IMR-90 (cell line): ENCODE measurements around the gene TMEM100. TPM values are rescaled to one million over a fixed set of nuclear protein-coding genes. Genes with fewer than 3 reads are reported as not detected.
A peak's percentile ranks its signal among the peaks of the same experiment; 100 is the strongest.

ENCODE experiments used
- ATAC-seq: fragments of 200-7000 bp; cut with Tn5 transposase; 2 replicates; pipeline ENCODE4 v1.9.1; 2020; ENCODE audit warnings: low read depth, mild to moderate bottlenecking, moderate library complexity
- BruUV-seq: library from RNA; stranded (reverse); fragments of 400-500 nt; replicated peaks from 2 replicates; lab custom pipeline; 2021; lab: Mats Ljungman, UMichigan
- CTCF ChIA-PET: fragments of 300-600 bp; formaldehyde crosslinking; extraction: SDS; loops from one replicate; lab custom pipeline; 2021; ENCODE audit warnings: antibody characterized with exemption; lab: Yijun Ruan, JAX
- POLR2A ChIA-PET: fragments of 300-600 bp; sonication (Branson Sonifier 250); formaldehyde crosslinking; loops from one replicate; lab custom pipeline; 2022; ENCODE audit warnings: antibody characterized with exemption; ENCODE audit not compliant: unreplicated experiment; lab: Charles Lee
- DNase-seq: peaks from one replicate; pipeline ENCODE4 v3.0.0; 2013
- H2AFZ ChIP-seq: replicated peaks from 2 replicates; pipeline ENCODE3; 2013; ENCODE audit warnings: low read length, mild to moderate bottlenecking; ENCODE audit not compliant: poor library complexity
- H2AK5ac ChIP-seq: 2 replicates; pipeline ENCODE4 v1.6.1; 2013; ENCODE audit warnings: low read depth, low read length, inconsistent platforms
- H2AK9ac ChIP-seq: replicated peaks from 2 replicates; pipeline ENCODE3; 2013; ENCODE audit warnings: mild to moderate bottlenecking, low read depth, low read length, moderate library complexity; ENCODE audit not compliant: poor library complexity
- H2BK120ac ChIP-seq: 2 replicates; pipeline ENCODE4 v1.6.1; 2013; ENCODE audit warnings: low read depth, low read length, inconsistent platforms
- H2BK15ac ChIP-seq: 3 replicates; pipeline ENCODE4 v1.6.1; 2013; ENCODE audit warnings: low read depth, low read length, inconsistent platforms
- H2BK20ac ChIP-seq: 2 replicates; pipeline ENCODE4 v1.6.1; 2013; ENCODE audit warnings: low read depth, mild to moderate bottlenecking, inconsistent platforms, low read length, moderate library complexity
- H2BK5ac ChIP-seq: 2 replicates; pipeline ENCODE4 v1.6.1; 2013; ENCODE audit warnings: mild to moderate bottlenecking, low read depth, low read length, inconsistent platforms; ENCODE audit not compliant: poor library complexity, severe bottlenecking
- H3K14ac ChIP-seq: replicated peaks from 2 replicates; pipeline ENCODE4 v1.6.1; 2013; ENCODE audit warnings: low read depth, low read length, inconsistent platforms
- H3K18ac ChIP-seq: 2 replicates; pipeline ENCODE4 v1.6.1; 2013; ENCODE audit warnings: low read depth, low read length, control low read depth
- H3K23ac ChIP-seq: 2 replicates; pipeline ENCODE4 v1.6.1; 2013; ENCODE audit warnings: low read depth, low read length, inconsistent platforms
- H3K27ac ChIP-seq: 2 replicates; pipeline ENCODE4 v1.5.1; 2013; ENCODE audit warnings: mild to moderate bottlenecking, control low read depth, low read length; ENCODE audit not compliant: insufficient read depth
- H3K27me3 ChIP-seq: 2 replicates; pipeline ENCODE4 v1.6.1; 2013; ENCODE audit warnings: low read length; ENCODE audit not compliant: control insufficient read depth, insufficient read depth
- H3K36me3 ChIP-seq: 2 replicates; pipeline ENCODE4 v1.6.1; 2013; ENCODE audit warnings: low read length, mixed read lengths; ENCODE audit not compliant: control insufficient read depth, insufficient read depth
- H3K4ac ChIP-seq: 2 replicates; pipeline ENCODE4 v1.6.1; 2013; ENCODE audit warnings: low read depth, low read length, inconsistent platforms
- H3K4me1 ChIP-seq: 2 replicates; pipeline ENCODE4 v1.6.1; 2013; ENCODE audit warnings: low read length, mixed read lengths; ENCODE audit not compliant: control insufficient read depth, insufficient read depth
- H3K4me2 ChIP-seq: 2 replicates; pipeline ENCODE4 v1.6.1; 2013; ENCODE audit warnings: low read depth, mild to moderate bottlenecking, control low read depth, low read length, moderate library complexity
- H3K4me3 ChIP-seq: 2 replicates; pipeline ENCODE4 v1.5.1; 2013; ENCODE audit warnings: low read depth, mild to moderate bottlenecking, control low read depth, low read length, moderate library complexity; ENCODE audit not compliant: insufficient read depth
- H3K56ac ChIP-seq: 2 replicates; pipeline ENCODE4 v1.6.1; 2013; ENCODE audit warnings: low read length, inconsistent platforms; ENCODE audit not compliant: insufficient read depth; ENCODE audit errors: extremely low read depth
- H3K79me1 ChIP-seq, 2 experiments: 2 replicates each; pipeline ENCODE4 v1.6.1; 2013; ENCODE audit warnings: low read length in 2 of 2, inconsistent platforms in 1 of 2, low read depth in 1 of 2
- H3K9ac ChIP-seq: 2 replicates; pipeline ENCODE4 v1.6.1; 2013; ENCODE audit warnings: low read depth, low read length, control low read depth
- H3K9me1 ChIP-seq: 2 replicates; pipeline ENCODE4 v1.6.1; 2013; ENCODE audit warnings: low read length, inconsistent platforms; ENCODE audit not compliant: insufficient read depth
- H3K9me3 ChIP-seq: 2 replicates; pipeline ENCODE4 v1.6.1; 2013; ENCODE audit warnings: low read length; ENCODE audit not compliant: control insufficient read depth, insufficient read depth
- H4K20me1 ChIP-seq: 2 replicates; pipeline ENCODE4 v1.6.1; 2013; ENCODE audit warnings: low read length, inconsistent platforms; ENCODE audit not compliant: insufficient read depth
- H4K5ac ChIP-seq: 2 replicates; pipeline ENCODE4 v1.6.1; 2013; ENCODE audit warnings: mild to moderate bottlenecking, low read depth, low read length, control low read depth
- H4K8ac ChIP-seq, 2 experiments: 2 replicates each; pipeline ENCODE4 v1.6.1; 2013; ENCODE audit warnings: low read depth in 2 of 2, low read length in 2 of 2, control low read depth in 1 of 2, inconsistent platforms in 1 of 2
- H4K91ac ChIP-seq: 2 replicates; pipeline ENCODE4 v1.6.1; 2013; ENCODE audit warnings: low read depth, low read length, inconsistent platforms; ENCODE audit not compliant: insufficient read depth
- SMC3 ChIP-seq: fragments of 150-350 bp; IDR thresholded peaks from 2 replicates; pipeline ENCODE4 v1.6.1; 2016; ENCODE audit warnings: low read depth, mild to moderate bottlenecking, antibody characterized with exemption, low read length, moderate library complexity
- dilution Hi-C: fragments of 300-500 bp; cut with HindIII; formaldehyde crosslinking; loops from one replicate; pipeline ENCODE4 v1.14.3; 2018; ENCODE audit warnings: low sequenced_read_pairs; ENCODE audit not compliant: unreplicated experiment
- in situ Hi-C: fragments of 300-500 bp; cut with MboI; formaldehyde crosslinking; loops from 3 replicates; pipeline ENCODE4 v1.14.3; 2019; ENCODE audit warnings: low sequenced_read_pairs, inconsistent platforms, mixed read lengths
- intact Hi-C: fragments of 100-400 bp; cut with micrococcal nuclease; formaldehyde crosslinking; loops from 2 replicates; pipeline ENCODE4 v1.10.0; 2022
- polyA plus RNA-seq, 3 experiments: library from polyadenylated mRNA; depleted of rRNA; stranded (reverse); fragments of >200 nt; gene quantifications; 2 replicates each; pipeline ENCODE4 v1.2.3, GENCODE V29; 2012; ENCODE audit warnings: low replicate concordance in 1 of 3
- total RNA-seq: library from RNA; depleted of rRNA; stranded (reverse); fragments of >200 nt; gene quantifications from 2 replicates; pipeline ENCODE4 v1.2.3, GENCODE V29; 2012
- TF ChIP-seq, protein P1 (sequence below): fragments of 150-350 bp; IDR thresholded peaks from 2 replicates; pipeline ENCODE4 v1.6.1; 2017; ENCODE audit warnings: mild to moderate bottlenecking, antibody characterized with exemption, low read length, low read depth

TMEM100 gene
- total and polyA plus RNA-seq, 2 of the 4 experiments (the other 2 are of a cell fraction): 0.21 to 0.36 TPM

DNA sequence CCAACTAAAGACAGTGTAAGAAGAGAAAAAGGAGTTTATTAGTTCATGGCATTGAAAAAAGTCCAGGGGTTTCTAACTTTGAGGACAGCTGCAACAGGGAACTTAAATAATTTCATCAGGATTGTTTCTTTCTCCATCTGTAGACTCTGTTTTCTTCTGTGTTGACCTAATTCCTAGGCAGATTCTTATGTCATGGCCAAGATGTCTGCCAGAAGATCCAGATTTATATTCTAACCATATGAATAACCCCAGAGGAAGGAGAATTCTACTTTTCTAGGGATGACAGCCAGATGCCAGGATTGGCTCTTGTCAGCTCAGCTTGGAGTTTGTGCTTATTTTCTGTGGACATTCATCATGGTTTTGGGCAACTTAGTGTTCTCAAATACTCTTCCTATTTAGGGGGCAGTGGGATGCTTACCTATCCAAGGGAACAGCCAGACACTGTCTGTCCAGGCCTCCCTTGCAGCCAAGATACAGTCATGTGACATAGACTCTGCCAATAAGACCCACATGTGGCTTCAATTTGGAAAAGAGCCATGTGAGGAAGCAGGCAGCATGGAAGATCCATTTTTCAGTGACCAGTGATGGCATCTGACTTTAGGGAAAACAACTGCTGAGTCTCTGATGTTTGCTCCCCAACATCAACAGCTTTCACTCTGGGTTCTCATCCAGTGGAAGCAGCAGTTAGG lies 46.4 kb upstream of the TMEM100 start:
- peak overlapping the region; percentile 45 for H3K4me2 ChIP-seq
- dilution Hi-C loops: no loop called here
- no peak overlapping the region for H4K91ac ChIP-seq
- H3K9me1 ChIP-seq: peaks cover 9% of the 10 kb centered on the region
- no peaks in the 10 kb centered on the region for H3K27me3 ChIP-seq
- H2AFZ ChIP-seq: peak overlapping the region; percentile 62
- H3K23ac ChIP-seq: peak overlapping the region; percentile 48; the same call in 1 of the 2 replicates
- peak overlapping the region; percentile 70; the same call in 1 of the 2 replicates for H3K27ac ChIP-seq
- H2BK20ac ChIP-seq: no peak overlapping the region
- H3K56ac ChIP-seq: no peak overlapping the region
- intact Hi-C loops: no loop called here
- H3K4me3 ChIP-seq: no peak overlapping the region
- no peak overlapping the region for H2BK120ac ChIP-seq
- in situ Hi-C loops: no loop called here
- peak overlapping the region; percentile 1 for H3K18ac ChIP-seq
- H2BK15ac ChIP-seq: no peak overlapping the region
- peaks cover 20% of the 10 kb centered on the region for H3K36me3 ChIP-seq
- no peak overlapping the region for H3K9ac ChIP-seq
- peaks cover 4% of the 10 kb centered on the region; the same call in 1 of the 2 replicates for H4K20me1 ChIP-seq
- no peaks in the 10 kb centered on the region; a peak in 2 of 4 replicates for H3K79me1 ChIP-seq
- TF ChIP-seq, protein P1, sequence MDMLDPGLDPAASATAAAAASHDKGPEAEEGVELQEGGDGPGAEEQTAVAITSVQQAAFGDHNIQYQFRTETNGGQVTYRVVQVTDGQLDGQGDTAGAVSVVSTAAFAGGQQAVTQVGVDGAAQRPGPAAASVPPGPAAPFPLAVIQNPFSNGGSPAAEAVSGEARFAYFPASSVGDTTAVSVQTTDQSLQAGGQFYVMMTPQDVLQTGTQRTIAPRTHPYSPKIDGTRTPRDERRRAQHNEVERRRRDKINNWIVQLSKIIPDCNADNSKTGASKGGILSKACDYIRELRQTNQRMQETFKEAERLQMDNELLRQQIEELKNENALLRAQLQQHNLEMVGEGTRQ: peak; percentile 50
- TF ChIP-seq SMC3: no peak
- no peak overlapping the region for H2AK9ac ChIP-seq
- H2AK5ac ChIP-seq: no peak overlapping the region
- CTCF ChIA-PET: interaction anchor here (1.1 to 1.9 kb wide), 5 partner anchors 11 to 243 kb away, joined by 3 to 7 read pairs (median 5); partner anchors contain the start of gene TMEM100
- DNase-seq (peak; percentile 24), ATAC-seq (peak; percentile 16; the same call in 1 of the 2 replicates)
- H2BK5ac ChIP-seq: peak overlapping the region; percentile 62
- no peak overlapping the region; the same call in 1 of the 2 replicates for H3K4ac ChIP-seq
- peak overlapping the region; percentile 49; the same call in 1 of the 2 replicates for H3K14ac ChIP-seq
- H4K8ac ChIP-seq: 0 out of 4 replicates have a peak overlapping the region, but pooled peaks of 1 of the 2 experiments have one; percentile 15
- H3K9me3 ChIP-seq: no peaks in the 10 kb centered on the region
- POLR2A ChIA-PET: no interaction called here
- no peak overlapping the region for H4K5ac ChIP-seq
- BruUV-seq: no TSS peak
- H3K4me1 ChIP-seq: peaks cover 8% of the 10 kb centered on the region
